ENCODE results near the gene CHCT1.

Gene CHCT1

GRCh38 chr17:60455378-60455777, 33.1 kb downstream of the CHCT1 start:
- CTCF ChIA-PET, result interaction anchor here (1.2 kb wide), 1 partner anchor 115 kb away, joined by 4 read pairs; no protein-coding TSS in a partner anchor
- POLR2A ChIA-PET, result no interaction called here
- Histone ChIP-seq H3K27ac (ENCODE audit: extremely low read depth, low read depth, low read length) (no peak overlapping the region), H3K36me3 (ENCODE audit: control insufficient read depth in 2 of 2, insufficient read depth in 1 of 2, low read length in 2 of 2) (peaks cover 79 to 85% of the 10 kb centered on the region in 2 experiments), H3K4me3 (ENCODE audit: low read depth, low read length) (no peak overlapping the region), H3K4me1 (ENCODE audit: control insufficient read depth, insufficient read depth, low read length) (no peaks in the 10 kb centered on the region), H3K9me3 (ENCODE audit: control insufficient read depth, insufficient read depth, low read depth, low read length) (no peaks in the 10 kb centered on the region)
- TF ChIP-seq ZNF580 (tag by site-specific recombination; IDR thresholded peaks at IDR 0.05) (no peak), FEZF1 (tag by site-specific recombination; IDR thresholded peaks at IDR 0.05) (no peak), ZNF211 (tag by site-specific recombination; IDR thresholded peaks at IDR 0.05; ENCODE audit: low read depth) (no peak), ELK4 (IDR thresholded peaks at IDR 0.05; ENCODE audit: borderline replicate concordance, low read depth, low read length) (no peak), ZNF433 (tag by site-specific recombination; IDR thresholded peaks at IDR 0.05; ENCODE audit: low read depth) (no peak), GLIS2 (tag by site-specific recombination; IDR thresholded peaks at IDR 0.05) (no peak), ZNF76 (tag by site-specific recombination; IDR thresholded peaks at IDR 0.05; ENCODE audit: borderline replicate concordance, low read depth) (no peak), ZNF112 (tag by site-specific recombination; IDR thresholded peaks at IDR 0.05) (no peak), GLIS1 (tag by site-specific recombination; IDR thresholded peaks at IDR 0.05) (no peak), IKZF3 (tag by site-specific recombination; IDR thresholded peaks at IDR 0.05) (no peak), ZNF747 (tag by site-specific recombination; IDR thresholded peaks at IDR 0.05) (no peak), GLI2 (tag by site-specific recombination; IDR thresholded peaks at IDR 0.05; ENCODE audit: borderline replicate concordance, low read depth) (no peak), ZNF266 (tag by site-specific recombination; IDR thresholded peaks at IDR 0.05; ENCODE audit: low read depth) (no peak), ZNF302 (tag by site-specific recombination; IDR thresholded peaks at IDR 0.05; ENCODE audit: low read depth) (no peak), ZNF362 (tag by site-specific recombination; IDR thresholded peaks at IDR 0.05) (no peak), ZNF324 (tag by site-specific recombination; IDR thresholded peaks at IDR 0.05) (no peak)

GRCh38 chr17:60457148-60457547, 34.9 kb downstream of the CHCT1 start:
- Histone ChIP-seq H3K27ac (ENCODE audit: extremely low read depth, low read depth, low read length) (no peak overlapping the region), H3K9me3 (ENCODE audit: control insufficient read depth, insufficient read depth, low read depth, low read length) (no peaks in the 10 kb centered on the region), H3K36me3 (ENCODE audit: control insufficient read depth in 2 of 2, insufficient read depth in 1 of 2, low read length in 2 of 2) (peaks cover 82 to 89% of the 10 kb centered on the region in 2 experiments), H3K4me1 (ENCODE audit: control insufficient read depth, insufficient read depth, low read length) (no peaks in the 10 kb centered on the region), H3K4me3 (ENCODE audit: low read depth, low read length) (no peak overlapping the region)
- POLR2A ChIA-PET, result no interaction called here
- CTCF ChIA-PET, result interaction anchor here (1.2 kb wide), 1 partner anchor 13 kb away, joined by 3 read pairs; no protein-coding TSS in a partner anchor
- TF ChIP-seq ZNF692 (tag by site-specific recombination; IDR thresholded peaks at IDR 0.05), result no peak
- TF ChIP-seq ZNF146 (tag by site-specific recombination; IDR thresholded peaks at IDR 0.05), result no peak
- no peak for TF ChIP-seq ZNF677 (tag by site-specific recombination; IDR thresholded peaks at IDR 0.05)
- no peak for TF ChIP-seq ZNF639 (tag by site-specific recombination; IDR thresholded peaks at IDR 0.05)
